Loucy (cell line): ENCODE measurements around the gene CAVIN1.

ENCODE experiments used
- CTCF ChIP-seq: fragments of 200-600 bp; sonication (generic); conservative IDR thresholded peaks from 2 replicates; pipeline ENCODE4 v1.5.1; 2014; ENCODE audit warnings: mild to moderate bottlenecking, antibody characterized with exemption, low read length
- EZH2phosphoT487 ChIP-seq: fragments of 200-600 bp; IDR thresholded peaks from 2 replicates; pipeline ENCODE4 v1.6.1; 2018; ENCODE audit warnings: antibody characterized with exemption, mild to moderate bottlenecking, moderate library complexity, borderline replicate concordance

GRCh38 chr17:42381898-42382297 lies 41.2 kb downstream of the CAVIN1 start:
- TF ChIP-seq CTCF (no peak), EZH2phosphoT487 (no peak)
